Measurements from ENCODE around the gene ANK3.

GRCh38 chr10:60042262-60042661 lies 347.4 kb downstream of the ANK3 start:
- TF ChIP-seq CTCF (IDR thresholded peaks at IDR 0.05) = no peak
- no peak for TF ChIP-seq POLR2A (IDR thresholded peaks at IDR 0.05)

All from testis (tissue), 2 donors.